ENCODE data around the gene EIF4G3.

DNA sequence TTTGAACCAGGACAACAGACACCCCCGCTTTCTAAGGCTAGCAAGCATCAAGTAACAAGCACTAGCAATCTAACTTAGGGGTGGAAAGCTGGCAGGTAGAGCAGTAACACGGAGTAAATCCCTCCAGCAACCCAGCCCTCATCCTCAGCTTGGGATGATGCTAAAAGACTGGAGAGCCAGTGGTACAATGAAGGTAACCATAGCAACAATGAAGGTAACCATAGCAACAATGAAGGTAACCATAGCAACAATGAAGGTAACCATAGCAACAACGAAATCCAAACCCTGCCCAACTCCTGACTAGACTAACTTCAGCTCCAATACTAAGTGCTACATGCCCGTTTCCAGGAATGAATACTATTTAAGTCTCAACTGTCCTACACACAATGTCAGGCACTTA lies 22.2 kb upstream of the EIF4G3 start:
- TF ChIP-seq, protein P1, sequence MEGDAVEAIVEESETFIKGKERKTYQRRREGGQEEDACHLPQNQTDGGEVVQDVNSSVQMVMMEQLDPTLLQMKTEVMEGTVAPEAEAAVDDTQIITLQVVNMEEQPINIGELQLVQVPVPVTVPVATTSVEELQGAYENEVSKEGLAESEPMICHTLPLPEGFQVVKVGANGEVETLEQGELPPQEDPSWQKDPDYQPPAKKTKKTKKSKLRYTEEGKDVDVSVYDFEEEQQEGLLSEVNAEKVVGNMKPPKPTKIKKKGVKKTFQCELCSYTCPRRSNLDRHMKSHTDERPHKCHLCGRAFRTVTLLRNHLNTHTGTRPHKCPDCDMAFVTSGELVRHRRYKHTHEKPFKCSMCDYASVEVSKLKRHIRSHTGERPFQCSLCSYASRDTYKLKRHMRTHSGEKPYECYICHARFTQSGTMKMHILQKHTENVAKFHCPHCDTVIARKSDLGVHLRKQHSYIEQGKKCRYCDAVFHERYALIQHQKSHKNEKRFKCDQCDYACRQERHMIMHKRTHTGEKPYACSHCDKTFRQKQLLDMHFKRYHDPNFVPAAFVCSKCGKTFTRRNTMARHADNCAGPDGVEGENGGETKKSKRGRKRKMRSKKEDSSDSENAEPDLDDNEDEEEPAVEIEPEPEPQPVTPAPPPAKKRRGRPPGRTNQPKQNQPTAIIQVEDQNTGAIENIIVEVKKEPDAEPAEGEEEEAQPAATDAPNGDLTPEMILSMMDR (conservative IDR thresholded peaks at IDR 0.05 in 1 of 2, IDR thresholded peaks at IDR 0.05 in 1 of 2; ENCODE audit: low read depth in 1 of 2, low read length in 2 of 2) = no peak
- TF ChIP-seq EZH2 (IDR thresholded peaks at IDR 0.05; ENCODE audit: low read length, missing control alignments) = no peak
